Measurements from ENCODE around the gene RUVBL2.

The RUVBL2 gene

GRCh38 chr19:48993175-48994034, at the start of gene RUVBL2, which contains the start of gene GYS1:
Gene RUVBL2 (plus strand): TSS chr19:48993887. CDS start chr19:48993912, 25 bp downstream.
Gene GYS1 (minus strand): TSS chr19:48993309. CDS start chr19:48993112, 197 bp downstream.
- peak; percentile 92 to 94 for ATAC-seq

- no peak for ATAC-seq
Measured at GRCh38 chr19:48945415-48945814, 48.3 kb upstream of the RUVBL2 start.

GRCh38 chr19:48945817-48946216, 47.9 kb upstream of the RUVBL2 start:
- ATAC-seq, result no peak

- no peak for ATAC-seq
Measured at GRCh38 chr19:48946463-48947257, 47.0 kb upstream of the RUVBL2 start.

GRCh38 chr19:48947258-48947542, 46.5 kb upstream of the RUVBL2 start:
- no peak for ATAC-seq

GRCh38 chr19:48950159-48950558, 43.5 kb upstream of the RUVBL2 start:
- no peak for ATAC-seq

GRCh38 chr19:48950830-48951519, 42.7 kb upstream of the RUVBL2 start:
- no peak for ATAC-seq

- ATAC-seq, result no peak
Measured at GRCh38 chr19:48953141-48953540, 40.5 kb upstream of the RUVBL2 start.

GRCh38 chr19:48953990-48954594, 39.6 kb upstream of the RUVBL2 start:
- ATAC-seq, result no peak

GRCh38 chr19:48954595-48955307, 38.9 kb upstream of the RUVBL2 start, which contains the start of gene BAX:
Gene BAX (plus strand): TSS chr19:48954875. CDS start chr19:48954929, 54 bp downstream.
- ATAC-seq, result peak; percentile 92

- ATAC-seq, result no peak
Measured at GRCh38 chr19:48955308-48955958, 38.3 kb upstream of the RUVBL2 start.

- ATAC-seq, result no peak
Measured at GRCh38 chr19:48958006-48958405, 35.7 kb upstream of the RUVBL2 start.

- no peak for ATAC-seq
Measured at GRCh38 chr19:48959341-48960239, 34.1 kb upstream of the RUVBL2 start.

- ATAC-seq, result no peak
Measured at GRCh38 chr19:48961051-48961649, 32.5 kb upstream of the RUVBL2 start.

- ATAC-seq, result no peak
Measured at GRCh38 chr19:48961673-48962028, 32.0 kb upstream of the RUVBL2 start.

- peak in 1 of 2 donors; percentile 27 for ATAC-seq
Measured at GRCh38 chr19:48962029-48962848, 31.4 kb upstream of the RUVBL2 start.

GRCh38 chr19:48962849-48963165, 30.9 kb upstream of the RUVBL2 start:
- no peak for ATAC-seq

GRCh38 chr19:48963371-48964204, 30.1 kb upstream of the RUVBL2 start:
- ATAC-seq, result peak; percentile 25 to 27
